T47D (cell line): ENCODE results near the gene SLC23A2.
"Not testable (repeated sequence)": the region's sequence is repeated elsewhere in the genome, so short reads cannot be mapped to it uniquely, and the experiment has no call there.

Experiments
- DNase-seq, 2 experiments: peaks; one replicate each; pipeline versions ENCODE4 v3.0.0 to v3.0.0-alpha.2; 2011 to 2012; ENCODE audit warnings: low read depth in 1 of 2, low spot score in 1 of 2
- JUND ChIP-seq: IDR thresholded peaks from 2 replicates; pipeline ENCODE4 v1.6.1; 2012; ENCODE audit warnings: low read depth
- in situ Hi-C: cut with HindIII; loops from 2 replicates; pipeline ENCODE4 v1.10.0; 2016; ENCODE audit warnings: low sequenced_read_pairs, low pct_unique_long_range_greater_than_20kb

Gene SLC23A2

GRCh38 chr20:5030348-5031205, 29.3 kb upstream of the SLC23A2 start:
- in situ Hi-C loops = no loop called here
- DNase-seq = no peak
- no peak for TF ChIP-seq JUND

- in situ Hi-C loops, DNase-seq: not testable (repeated sequence)
These were observed 27.1 kb upstream of the SLC23A2 start for GRCh38 chr20:5028258-5029059.

- no peak for TF ChIP-seq JUND
- DNase-seq = no peak
- in situ Hi-C loops = no loop called here
These were observed 23.7 kb upstream of the SLC23A2 start for GRCh38 chr20:5024982-5025381.

GRCh38 chr20:5024103-5024502, 22.8 kb upstream of the SLC23A2 start:
- TF ChIP-seq JUND = no peak
- no peak for DNase-seq
- in situ Hi-C loops = no loop called here

GRCh38 chr20:5023171-5023570, 21.9 kb upstream of the SLC23A2 start:
- DNase-seq, in situ Hi-C loops: not testable (repeated sequence)

- in situ Hi-C loops = no loop called here
- no peak for TF ChIP-seq JUND
- no peak for DNase-seq
These were observed 19.4 kb upstream of the SLC23A2 start for GRCh38 chr20:5020760-5021159.

GRCh38 chr20:5013682-5014447, 12.6 kb upstream of the SLC23A2 start:
- TF ChIP-seq JUND = no peak
- in situ Hi-C loops = no loop called here
- no peak for DNase-seq

- no peak for TF ChIP-seq JUND
- peak in 1 of 2 experiments; percentile 70 for DNase-seq
- in situ Hi-C loops = no loop called here
These were observed 7.4 kb upstream of the SLC23A2 start for GRCh38 chr20:5008759-5009158.

- TF ChIP-seq JUND = no peak
- in situ Hi-C loops = no loop called here
These were observed 4.0 kb upstream of the SLC23A2 start for GRCh38 chr20:5005326-5005725.

GRCh38 chr20:5004825-5005224, 3.5 kb upstream of the SLC23A2 start:
- in situ Hi-C loops = not testable (repeated sequence)

More at GRCh38 chr20:5005326-5005725, 4.0 kb upstream of the SLC23A2 start:
- DNase-seq = no peak

GRCh38 chr20:5003626-5004025, 2.3 kb upstream of the SLC23A2 start:
- no peak for DNase-seq
- no peak for TF ChIP-seq JUND
- in situ Hi-C loops = no loop called here

More at GRCh38 chr20:5004825-5005224, 3.5 kb upstream of the SLC23A2 start:
- not testable (repeated sequence) for DNase-seq

GRCh38 chr20:5002077-5002413, 735 bp upstream of the SLC23A2 start:
- in situ Hi-C loops = no loop called here
- TF ChIP-seq JUND = no peak
- DNase-seq = no peak
